ENCODE data around the gene SLC25A26.
A peak's percentile ranks its signal among the peaks of the same experiment; 100 is the strongest.
"Not testable (repeated sequence)": the region's sequence is repeated elsewhere in the genome, so short reads cannot be mapped to it uniquely, and the experiment has no call there.

Gene SLC25A26

GRCh38 chr3:66270701-66271100 lies 49.9 kb downstream of the SLC25A26 start:
- no peak for DNase-seq

DNA sequence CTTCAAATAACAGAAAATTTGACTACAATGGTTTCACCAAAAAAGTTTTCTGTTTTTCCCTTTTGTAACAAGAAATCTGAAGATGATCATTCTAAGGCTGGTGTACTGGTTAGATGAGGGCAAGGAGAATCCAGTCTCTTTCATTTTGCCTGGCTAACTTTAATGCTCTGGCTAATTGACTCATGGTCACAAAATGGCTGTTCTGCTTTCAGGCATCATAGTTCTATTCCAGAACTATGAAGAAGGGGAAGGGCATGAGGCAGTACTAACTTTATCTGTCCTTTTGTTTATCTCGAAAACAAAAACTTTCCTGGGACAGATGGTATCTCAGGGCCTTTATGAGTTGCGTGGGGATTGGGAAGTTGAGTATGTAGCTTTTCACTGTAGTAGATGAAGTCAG lies 50.4 kb downstream of the SLC25A26 start:
- no peak for DNase-seq

GRCh38 chr3:66272016-66272415 lies 51.2 kb downstream of the SLC25A26 start:
- DNase-seq: no peak

DNA sequence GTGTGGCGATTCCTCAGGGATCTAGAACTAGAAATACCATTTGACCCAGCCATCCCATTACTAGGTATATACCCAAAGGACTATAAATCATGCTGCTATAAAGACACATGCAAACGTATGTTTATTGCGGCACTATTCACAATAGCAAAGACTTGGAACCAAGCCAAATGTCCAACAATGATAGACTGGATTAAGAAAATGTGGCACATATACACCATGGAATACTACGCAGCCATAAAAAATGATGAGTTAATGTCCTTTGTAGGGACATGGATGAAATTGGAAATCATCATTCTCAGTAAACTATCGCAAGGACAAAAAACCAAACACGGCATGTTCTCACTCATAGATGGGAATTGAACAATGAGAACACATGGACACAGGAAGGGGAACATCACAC lies 54.0 kb downstream of the SLC25A26 start:
- DNase-seq: not testable (repeated sequence)

DNA sequence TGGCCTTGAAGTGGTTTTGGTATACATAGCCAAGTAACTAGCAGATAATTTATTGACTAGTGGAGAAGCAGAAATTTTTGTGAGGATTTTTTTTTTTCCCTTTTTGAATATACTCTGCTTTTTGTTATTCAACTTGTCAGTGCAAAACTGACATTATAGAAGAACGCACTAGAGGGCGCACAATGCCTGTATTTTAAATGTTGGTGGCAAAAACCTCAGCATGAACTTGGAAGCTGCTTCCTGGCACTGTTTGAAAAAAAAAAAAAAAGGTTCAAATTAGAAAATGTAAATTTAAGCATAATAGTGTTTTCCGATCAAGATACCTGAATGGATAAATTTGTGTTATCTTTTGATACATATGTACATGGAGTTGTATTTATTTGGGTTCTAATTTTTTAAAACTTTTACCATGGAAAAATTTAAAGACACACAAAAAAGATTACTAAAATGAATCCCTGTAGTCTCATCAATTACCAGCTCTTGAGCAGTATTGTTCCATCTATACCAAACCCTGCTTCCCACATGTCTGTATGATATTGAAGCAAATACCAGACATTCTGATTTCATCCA lies 56.0 kb downstream of the SLC25A26 start:
- DNase-seq: peak; percentile 81

DNA sequence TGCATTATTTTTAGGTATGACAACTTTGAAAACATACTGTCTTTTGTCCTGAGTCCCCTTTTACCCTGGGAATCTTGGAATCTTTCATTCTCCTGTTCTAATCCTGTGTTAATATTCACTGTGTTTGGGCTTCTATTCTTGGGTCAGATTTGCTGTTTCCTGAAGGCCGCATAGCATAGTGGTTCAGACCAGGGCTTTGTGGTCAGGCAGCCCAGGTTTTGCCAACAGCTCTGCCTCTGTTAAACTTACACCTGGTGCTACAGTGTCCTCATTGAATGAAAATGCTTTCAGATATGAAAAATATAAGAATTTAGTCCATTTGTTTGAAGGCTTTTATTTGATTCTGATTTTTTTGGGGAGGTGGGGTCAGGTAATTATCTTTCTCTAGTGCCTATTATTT lies 58.4 kb downstream of the SLC25A26 start:
- DNase-seq: no peak

GRCh38 chr3:66280304-66280703 lies 59.5 kb downstream of the SLC25A26 start:
- DNase-seq: no peak

DNA sequence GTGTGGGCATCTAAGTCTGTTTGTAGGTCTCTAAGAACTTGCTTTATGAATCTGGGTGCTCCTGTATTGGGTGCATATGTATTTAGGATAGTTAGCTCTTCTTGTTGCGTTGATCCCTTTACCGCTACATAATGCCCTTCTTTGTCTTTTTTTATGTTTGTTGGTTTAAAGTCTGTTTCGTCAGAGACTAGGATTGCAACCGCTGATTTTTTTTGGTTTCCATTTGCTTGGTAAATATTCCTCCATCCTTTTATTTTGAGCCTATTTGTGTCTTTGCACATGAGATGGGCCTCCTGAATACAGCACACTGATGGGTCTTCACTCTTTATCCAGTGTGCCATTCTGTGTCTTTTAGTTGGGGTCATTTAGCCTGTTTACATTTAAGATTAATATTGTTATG lies 71.1 kb downstream of the SLC25A26 start:
- not testable (repeated sequence) for DNase-seq

DNA sequence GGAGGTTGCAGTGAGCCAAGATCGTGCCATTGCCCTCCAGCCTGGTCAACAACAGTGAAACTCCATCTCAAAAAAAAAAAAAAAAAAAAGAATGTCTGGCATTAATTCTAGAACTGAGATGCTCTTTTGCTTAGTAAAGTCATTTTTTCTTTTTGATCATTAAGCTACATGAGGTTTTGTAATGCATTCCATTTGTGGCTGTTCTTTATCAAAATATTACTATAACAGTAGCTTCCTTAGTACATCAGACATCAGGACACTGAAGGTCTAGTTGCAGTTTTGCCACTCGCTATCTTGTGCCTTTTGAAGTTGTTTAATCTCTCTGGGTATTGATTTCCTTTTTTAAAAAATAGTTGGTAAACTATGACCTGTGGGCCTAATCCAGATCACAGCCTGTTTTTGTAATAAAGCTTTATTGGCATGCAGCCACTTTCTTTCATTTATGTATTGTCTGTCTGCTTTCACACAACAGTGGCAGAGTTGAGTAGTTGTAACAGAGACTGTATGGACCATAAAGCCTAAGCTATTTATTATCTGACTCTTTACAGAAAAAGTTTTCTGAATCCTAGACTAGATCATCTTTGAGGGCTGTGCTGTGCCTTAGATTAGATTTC lies 76.6 kb downstream of the SLC25A26 start:
- DNase-seq: peak; percentile 14

- DNase-seq: no peak
Measured at GRCh38 chr3:66297900-66298299, 77.1 kb downstream of the SLC25A26 start.

GRCh38 chr3:66298591-66298990 lies 77.8 kb downstream of the SLC25A26 start:
- no peak for DNase-seq

GRCh38 chr3:66299085-66299484 lies 78.3 kb downstream of the SLC25A26 start:
- not testable (repeated sequence) for DNase-seq

DNA sequence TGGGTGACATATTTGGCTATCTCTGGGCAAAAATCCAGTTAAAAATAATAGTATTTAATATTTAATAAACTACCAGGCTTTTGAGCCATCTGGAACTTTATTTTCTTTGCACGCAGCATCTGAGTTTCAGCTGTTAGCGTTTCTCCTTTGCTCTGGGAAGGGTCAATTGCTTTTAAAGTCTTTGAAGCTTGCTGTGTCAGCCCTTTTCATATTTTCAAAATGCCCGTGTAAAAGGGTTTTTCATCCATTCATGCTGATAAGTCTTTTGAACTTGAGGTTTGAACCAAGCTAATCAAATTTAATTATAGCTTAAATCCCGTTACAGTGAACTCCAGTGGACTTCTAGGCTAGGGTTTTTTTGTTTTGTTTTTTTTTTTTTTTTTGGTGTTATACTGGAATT lies 79.1 kb downstream of the SLC25A26 start:
- DNase-seq: no peak

DNA sequence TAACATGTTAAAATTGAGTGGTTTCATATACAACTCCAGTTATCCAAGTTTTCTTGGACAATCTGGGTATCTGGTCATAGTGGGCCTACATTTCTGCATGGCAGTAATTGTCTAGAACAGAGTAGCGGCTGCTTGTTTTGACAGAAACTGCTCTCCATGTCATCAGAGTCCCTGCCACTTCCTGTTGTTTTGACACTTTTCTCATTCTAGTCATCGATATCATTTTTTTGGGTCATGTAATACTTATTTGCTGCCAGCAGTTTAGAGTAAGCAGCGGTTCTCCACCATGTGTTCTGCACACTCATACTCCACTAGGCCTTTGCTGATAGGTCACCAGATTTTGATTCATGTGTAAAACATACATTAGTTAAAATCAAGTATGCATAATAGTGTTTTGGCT lies 81.5 kb downstream of the SLC25A26 start:
- DNase-seq: no peak

- DNase-seq: no peak
Measured at GRCh38 chr3:66303491-66303901, 82.7 kb downstream of the SLC25A26 start.

DNA sequence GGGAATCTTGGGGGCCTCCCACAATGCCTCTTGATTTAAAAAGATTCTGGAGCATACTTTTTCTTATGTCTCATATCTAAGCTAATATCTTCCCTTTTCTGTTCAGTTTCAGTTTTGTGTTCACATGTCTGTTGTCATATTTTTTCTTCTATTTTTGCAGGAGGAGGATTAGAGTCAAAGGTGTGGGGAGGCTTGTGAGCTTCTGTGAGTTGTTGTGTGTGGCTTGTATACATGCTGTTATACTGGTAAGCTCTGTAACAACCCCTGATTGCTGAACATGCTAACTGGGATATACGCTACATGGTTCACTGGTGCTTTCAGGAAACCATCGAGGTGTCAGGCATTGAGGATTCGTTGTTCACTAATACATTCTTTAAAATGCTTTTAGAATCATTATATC lies 83.5 kb downstream of the SLC25A26 start:
- DNase-seq: no peak

GRCh38 chr3:66306086-66306485 lies 85.3 kb downstream of the SLC25A26 start:
- not testable (repeated sequence) for DNase-seq

GRCh38 chr3:66306991-66307390 lies 86.2 kb downstream of the SLC25A26 start:
- DNase-seq: not testable (repeated sequence)

DNA sequence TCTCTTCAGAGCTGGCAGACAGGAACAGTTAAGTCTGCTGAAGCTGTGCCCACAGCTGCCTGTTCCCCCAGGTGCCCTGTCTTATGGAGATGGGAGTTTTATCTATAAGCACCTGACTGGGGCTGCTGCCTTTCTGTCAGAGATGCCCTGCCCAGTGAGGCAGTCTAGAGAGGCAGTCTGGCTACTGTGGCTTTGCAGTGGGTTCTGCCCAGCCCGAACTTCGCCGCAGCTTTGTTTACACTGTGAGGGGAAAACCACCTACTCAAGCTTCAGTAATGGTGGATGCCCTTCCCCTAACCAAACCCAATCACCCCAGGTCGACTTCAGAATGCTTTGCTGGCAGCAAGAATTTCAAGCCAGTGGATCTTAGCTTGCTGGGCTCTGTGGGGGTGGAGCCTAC lies 91.2 kb downstream of the SLC25A26 start:
- DNase-seq: no peak

- no peak for DNase-seq
Measured at GRCh38 chr3:66314455-66314854, 93.7 kb downstream of the SLC25A26 start.

DNA sequence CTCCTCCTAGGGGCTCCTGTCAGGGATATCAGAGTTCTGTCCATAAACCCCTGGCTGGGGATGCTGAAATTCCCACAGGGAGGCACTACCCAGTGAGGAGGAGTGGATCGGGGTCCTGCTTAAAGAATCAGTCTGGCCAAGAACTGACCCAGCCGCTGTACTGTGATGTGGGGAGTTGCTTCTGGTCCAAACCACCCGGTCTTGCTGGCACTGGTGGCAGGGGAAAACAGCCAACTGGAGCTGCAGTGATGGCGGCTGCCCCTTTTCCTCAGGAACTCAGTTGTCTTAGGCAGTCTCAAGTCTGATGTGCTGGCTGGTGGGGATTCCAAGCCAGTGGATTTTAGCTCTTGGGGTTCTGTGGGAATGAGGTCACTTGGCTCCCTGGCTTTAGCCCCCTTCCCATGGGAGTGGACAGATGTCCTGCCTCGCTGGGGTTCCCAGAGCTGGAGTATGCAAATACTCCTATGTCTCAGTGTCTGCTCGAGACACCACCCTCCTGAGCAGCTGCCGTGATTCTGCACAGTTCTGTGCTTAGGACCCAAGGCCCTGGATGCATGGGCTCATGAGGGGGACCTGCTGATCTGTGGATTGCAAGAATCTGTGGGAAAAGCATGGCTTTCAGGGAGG lies 97.1 kb downstream of the SLC25A26 start:
- DNase-seq: no peak

DNA sequence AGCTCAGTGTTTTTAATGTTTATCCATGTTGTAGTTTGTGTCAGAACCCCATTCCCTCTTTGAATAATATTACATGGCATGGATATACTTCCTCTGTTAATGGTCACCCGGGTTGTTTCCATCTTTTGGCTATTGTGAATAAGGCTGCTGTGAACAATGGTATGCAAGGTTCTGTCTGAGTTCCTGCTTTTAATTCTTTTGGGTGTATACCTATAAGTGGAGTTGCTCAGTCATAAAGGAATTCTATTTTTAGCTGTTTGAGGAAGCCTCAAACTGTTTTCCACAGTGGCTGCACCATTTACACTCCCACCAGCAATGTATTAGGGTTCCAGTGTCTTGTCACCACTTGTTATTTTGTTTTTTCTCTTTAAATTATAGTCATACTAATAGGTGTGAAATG lies 99.6 kb downstream of the SLC25A26 start:
- DNase-seq: no peak

DNA sequence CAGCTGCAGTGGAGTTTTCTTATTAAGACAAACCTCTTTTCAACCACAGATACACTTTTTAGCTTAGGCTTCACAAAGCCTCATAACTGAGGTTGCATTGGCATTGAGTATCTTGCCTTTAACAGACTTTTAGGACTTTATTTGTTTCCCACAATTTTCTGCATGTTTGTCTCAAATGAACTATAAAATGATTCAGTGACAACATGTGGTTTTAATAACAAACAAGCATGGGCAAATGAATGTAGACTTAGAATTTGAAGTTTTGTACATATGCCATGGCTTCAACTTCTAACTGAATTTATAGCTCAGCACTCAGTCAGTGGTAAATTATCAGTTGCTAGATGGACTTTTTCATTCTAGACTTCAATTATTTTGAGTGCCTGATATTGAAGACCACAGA lies 101.6 kb downstream of the SLC25A26 start:
- no peak for DNase-seq

- DNase-seq: no peak
Measured at GRCh38 chr3:66326340-66326739, 105.5 kb downstream of the SLC25A26 start.

- no peak for DNase-seq
Measured at GRCh38 chr3:66335671-66336070, 114.9 kb downstream of the SLC25A26 start.
